Activated CD4-positive, alpha-beta T cell treated with anti-CD3 and anti-CD28 coated beads, Interleukin-2, amount 10 ng/mL, durations not matched to agents 24 days and 14 days (primary cell): ENCODE results near the gene FGF7. TPM values are rescaled to one million over a fixed set of nuclear protein-coding genes. Genes with fewer than 3 reads are reported as not detected.

Source experiments
- DNase-seq: peaks from one replicate; pipeline ENCODE4 v3.0.0; 2022
- H3K27ac Mint-ChIP-seq: one replicate; pipeline ENCODE4 v1.8.0; 2022; ENCODE audit warnings: mild to moderate bottlenecking, mixed read lengths
- H3K27me3 Mint-ChIP-seq: one replicate; pipeline ENCODE4 v1.8.0; 2022; ENCODE audit warnings: mixed read lengths
- H3K36me3 Mint-ChIP-seq: one replicate; pipeline ENCODE4 v1.8.0; 2022; ENCODE audit warnings: low read depth, mild to moderate bottlenecking, mixed read lengths
- H3K4me1 Mint-ChIP-seq: one replicate; pipeline ENCODE4 v1.8.0; 2021; ENCODE audit warnings: mixed read lengths
- H3K4me3 Mint-ChIP-seq: one replicate; pipeline ENCODE4 v1.8.0; 2022; ENCODE audit warnings: mild to moderate bottlenecking, moderate library complexity, mixed read lengths
- H3K9me3 Mint-ChIP-seq: one replicate; pipeline ENCODE4 v1.8.0; 2021; ENCODE audit warnings: mixed read lengths
- intact Hi-C: fragments of 100-400 bp; cut with micrococcal nuclease; formaldehyde crosslinking; loops from one replicate; pipeline ENCODE4 v1.15.1; 2023
- total RNA-seq: library from RNA; stranded (reverse); gene quantifications from 2 replicates; pipeline ENCODE4 v1.2.3, GENCODE V29; 2022

FGF7 gene
- total RNA-seq, 1 donor from 2014 or later, result not detected

- Mint-ChIP-seq H3K36me3 (no peaks in the 10 kb centered on the region), H3K4me1 (peaks cover 4% of the 10 kb centered on the region), H3K4me3 (no peak overlapping the region), H3K9me3 (no peaks in the 10 kb centered on the region), H3K27me3 (peaks cover 9% of the 10 kb centered on the region), H3K27ac (no peak overlapping the region)
- no peak for DNase-seq
- intact Hi-C loops, result loop anchor here (10.0 kb wide), 1 partner anchor 721 kb away; no protein-coding TSS in a partner anchor
Measured at GRCh38 chr15:49423901-49424550, 984 bp downstream of the FGF7 start.

- intact Hi-C loops, result loop anchor here (10.0 kb wide), 1 partner anchor 720 kb away; no protein-coding TSS in a partner anchor
- Mint-ChIP-seq H3K4me3 (no peak overlapping the region), H3K36me3 (no peaks in the 10 kb centered on the region), H3K4me1 (peaks cover 4% of the 10 kb centered on the region), H3K27me3 (peaks cover 8% of the 10 kb centered on the region), H3K9me3 (no peaks in the 10 kb centered on the region), H3K27ac (no peak overlapping the region)
- no peak for DNase-seq
Measured at GRCh38 chr15:49424954-49425353, 1.9 kb downstream of the FGF7 start.

GRCh38 chr15:49427372-49427771, 4.3 kb downstream of the FGF7 start:
- Mint-ChIP-seq H3K9me3 (no peaks in the 10 kb centered on the region), H3K36me3 (no peaks in the 10 kb centered on the region), H3K4me1 (no peaks in the 10 kb centered on the region), H3K27ac (no peak overlapping the region), H3K27me3 (peaks cover 17% of the 10 kb centered on the region), H3K4me3 (no peak overlapping the region)
- intact Hi-C loops, result loop anchor here (10.0 kb wide), 1 partner anchor 717 kb away; no protein-coding TSS in a partner anchor
- no peak for DNase-seq

- H3K4me1 Mint-ChIP-seq, result no peaks in the 10 kb centered on the region
- H3K27me3 Mint-ChIP-seq, result peaks cover 17% of the 10 kb centered on the region
- DNase-seq, result no peak
- H3K36me3 Mint-ChIP-seq, result no peaks in the 10 kb centered on the region
- no peaks in the 10 kb centered on the region for H3K9me3 Mint-ChIP-seq
- H3K27ac Mint-ChIP-seq, result no peak overlapping the region
- no peak overlapping the region for H3K4me3 Mint-ChIP-seq
- intact Hi-C loops, result loop anchor here (10.0 kb wide), 1 partner anchor 716 kb away; no protein-coding TSS in a partner anchor
Measured at GRCh38 chr15:49428409-49429095, 5.5 kb downstream of the FGF7 start.

- Mint-ChIP-seq H3K4me3 (no peak overlapping the region), H3K27ac (no peak overlapping the region), H3K27me3 (peaks cover 21% of the 10 kb centered on the region), H3K4me1 (no peaks in the 10 kb centered on the region), H3K36me3 (no peaks in the 10 kb centered on the region), H3K9me3 (no peaks in the 10 kb centered on the region)
- intact Hi-C loops, result no loop called here
- no peak for DNase-seq
Measured at GRCh38 chr15:49430046-49430445, 7.0 kb downstream of the FGF7 start.

GRCh38 chr15:49435174-49435573, 12.1 kb downstream of the FGF7 start:
- peaks cover 18% of the 10 kb centered on the region for H3K27me3 Mint-ChIP-seq
- H3K9me3 Mint-ChIP-seq, result no peaks in the 10 kb centered on the region
- intact Hi-C loops, result no loop called here
- no peak overlapping the region for H3K27ac Mint-ChIP-seq
- H3K4me1 Mint-ChIP-seq, result peaks cover 4% of the 10 kb centered on the region
- no peak overlapping the region for H3K4me3 Mint-ChIP-seq
- peaks cover 2% of the 10 kb centered on the region for H3K36me3 Mint-ChIP-seq
- no peak for DNase-seq

- Mint-ChIP-seq H3K27ac (no peak overlapping the region), H3K36me3 (peaks cover 2% of the 10 kb centered on the region), H3K27me3 (peaks cover 11% of the 10 kb centered on the region), H3K4me1 (peaks cover 4% of the 10 kb centered on the region), H3K4me3 (no peak overlapping the region), H3K9me3 (no peaks in the 10 kb centered on the region)
- intact Hi-C loops, result no loop called here
- DNase-seq, result no peak
Measured at GRCh38 chr15:49436751-49437150, 13.7 kb downstream of the FGF7 start.

GRCh38 chr15:49438962-49439631, 16.1 kb downstream of the FGF7 start:
- Mint-ChIP-seq H3K4me1 (peaks cover 4% of the 10 kb centered on the region), H3K36me3 (peaks cover 2% of the 10 kb centered on the region), H3K4me3 (no peak overlapping the region), H3K27me3 (peaks cover 16% of the 10 kb centered on the region), H3K27ac (no peak overlapping the region), H3K9me3 (no peaks in the 10 kb centered on the region)
- DNase-seq, result no peak
- intact Hi-C loops, result no loop called here

- Mint-ChIP-seq H3K27me3 (peaks cover 14% of the 10 kb centered on the region), H3K4me3 (no peak overlapping the region), H3K27ac (no peak overlapping the region), H3K36me3 (peaks cover 2% of the 10 kb centered on the region), H3K9me3 (no peaks in the 10 kb centered on the region), H3K4me1 (peaks cover 4% of the 10 kb centered on the region)
- intact Hi-C loops, result no loop called here
- DNase-seq, result no peak
Measured at GRCh38 chr15:49439678-49440395, 16.8 kb downstream of the FGF7 start.

GRCh38 chr15:49441356-49441755, 18.3 kb downstream of the FGF7 start:
- H3K27me3 Mint-ChIP-seq, result peaks cover 20% of the 10 kb centered on the region
- no peak for DNase-seq
- no peaks in the 10 kb centered on the region for H3K9me3 Mint-ChIP-seq
- peaks cover 4% of the 10 kb centered on the region for H3K4me1 Mint-ChIP-seq
- H3K27ac Mint-ChIP-seq, result no peak overlapping the region
- peaks cover 2% of the 10 kb centered on the region for H3K36me3 Mint-ChIP-seq
- no peak overlapping the region for H3K4me3 Mint-ChIP-seq
- intact Hi-C loops, result no loop called here

- Mint-ChIP-seq H3K27ac (no peak overlapping the region), H3K27me3 (peaks cover 25% of the 10 kb centered on the region), H3K9me3 (no peaks in the 10 kb centered on the region), H3K4me3 (no peak overlapping the region), H3K36me3 (peaks cover 2% of the 10 kb centered on the region), H3K4me1 (peaks cover 4% of the 10 kb centered on the region)
- intact Hi-C loops, result no loop called here
- DNase-seq, result no peak
Measured at GRCh38 chr15:49441816-49442215, 18.8 kb downstream of the FGF7 start.

- DNase-seq, result no peak
- intact Hi-C loops, result no loop called here
- no peaks in the 10 kb centered on the region for H3K9me3 Mint-ChIP-seq
- H3K4me1 Mint-ChIP-seq, result no peaks in the 10 kb centered on the region
- no peak overlapping the region for H3K27ac Mint-ChIP-seq
- no peaks in the 10 kb centered on the region for H3K36me3 Mint-ChIP-seq
- no peak overlapping the region for H3K4me3 Mint-ChIP-seq
- peaks cover 23% of the 10 kb centered on the region for H3K27me3 Mint-ChIP-seq
Measured at GRCh38 chr15:49452595-49452994, 29.6 kb downstream of the FGF7 start.

GRCh38 chr15:49456166-49456565, 33.1 kb downstream of the FGF7 start:
- no peaks in the 10 kb centered on the region for H3K36me3 Mint-ChIP-seq
- H3K4me1 Mint-ChIP-seq, result no peaks in the 10 kb centered on the region
- H3K27me3 Mint-ChIP-seq, result peaks cover 27% of the 10 kb centered on the region
- intact Hi-C loops, result no loop called here
- no peak for DNase-seq
- H3K4me3 Mint-ChIP-seq, result no peak overlapping the region
- no peak overlapping the region for H3K27ac Mint-ChIP-seq
- no peaks in the 10 kb centered on the region for H3K9me3 Mint-ChIP-seq

- no peak overlapping the region for H3K4me3 Mint-ChIP-seq
- no peaks in the 10 kb centered on the region for H3K4me1 Mint-ChIP-seq
- no peak overlapping the region for H3K27ac Mint-ChIP-seq
- H3K9me3 Mint-ChIP-seq, result no peaks in the 10 kb centered on the region
- no peak for DNase-seq
- intact Hi-C loops, result no loop called here
- no peaks in the 10 kb centered on the region for H3K36me3 Mint-ChIP-seq
- H3K27me3 Mint-ChIP-seq, result peaks cover 27% of the 10 kb centered on the region
Measured at GRCh38 chr15:49458145-49458544, 35.1 kb downstream of the FGF7 start.
